HG03064 (cell line): ENCODE measurements around the gene AGBL1.

Experiments used
- ATAC-seq: cut with Tn5 transposase; IDR thresholded peaks from one replicate; pipeline ENCODE4 v1.9.1; 2021; ENCODE audit warnings: low read depth; ENCODE audit not compliant: unreplicated experiment

AGBL1 gene

DNA sequence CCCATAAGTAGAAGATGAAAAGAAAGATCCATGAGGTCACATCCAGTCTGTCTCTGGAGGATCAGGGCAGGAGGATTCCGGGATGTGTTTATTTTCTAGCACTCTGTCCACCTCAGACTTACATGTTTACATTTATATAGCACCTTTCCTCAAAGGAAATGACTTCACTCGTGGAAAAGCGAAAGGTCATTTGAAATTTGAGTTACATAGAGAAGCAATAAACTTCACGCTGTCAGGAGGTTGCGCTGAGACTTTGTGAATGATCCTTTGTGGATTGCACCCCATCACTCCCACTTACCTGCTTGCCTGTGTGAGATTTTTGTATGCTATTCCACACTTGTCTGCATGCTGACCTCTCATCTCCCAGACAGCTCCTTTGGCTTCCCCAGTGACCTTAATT lies 540.5 kb downstream of the AGBL1 start:
- no peak for ATAC-seq

DNA sequence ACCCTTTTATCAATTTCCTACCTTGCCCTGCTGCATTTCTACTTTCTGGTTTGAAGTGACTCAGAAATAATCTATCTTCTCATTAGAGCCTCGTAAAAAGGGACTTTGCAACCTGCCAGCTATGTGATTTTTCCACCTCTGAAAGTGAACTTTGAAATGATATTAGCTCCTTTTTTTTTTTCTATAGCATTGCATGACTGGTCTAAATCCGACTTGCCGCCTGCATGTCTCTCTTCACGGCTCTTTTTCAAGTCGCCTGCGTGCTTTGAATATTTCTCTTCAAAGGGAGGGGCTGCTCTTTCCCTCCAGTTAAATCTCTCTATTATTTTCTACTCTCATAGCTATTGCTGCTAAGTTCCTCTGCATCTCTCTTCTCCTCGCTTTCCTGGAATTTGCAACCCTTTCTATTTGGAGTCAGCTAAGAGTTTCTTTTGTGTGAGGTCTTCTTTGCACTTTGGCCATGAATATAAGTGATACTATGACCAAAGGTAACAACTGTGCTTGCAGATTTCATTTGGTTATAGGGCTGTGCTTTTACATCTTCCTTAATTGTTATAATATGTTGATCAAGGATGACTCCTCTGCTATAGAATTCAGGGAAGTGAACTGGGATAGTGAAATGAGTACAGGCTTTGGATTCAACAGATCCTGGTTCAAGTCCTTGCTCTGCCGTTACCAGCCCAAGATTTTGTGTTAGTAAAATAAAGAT lies 541.1 kb downstream of the AGBL1 start:
- ATAC-seq: no peak

DNA sequence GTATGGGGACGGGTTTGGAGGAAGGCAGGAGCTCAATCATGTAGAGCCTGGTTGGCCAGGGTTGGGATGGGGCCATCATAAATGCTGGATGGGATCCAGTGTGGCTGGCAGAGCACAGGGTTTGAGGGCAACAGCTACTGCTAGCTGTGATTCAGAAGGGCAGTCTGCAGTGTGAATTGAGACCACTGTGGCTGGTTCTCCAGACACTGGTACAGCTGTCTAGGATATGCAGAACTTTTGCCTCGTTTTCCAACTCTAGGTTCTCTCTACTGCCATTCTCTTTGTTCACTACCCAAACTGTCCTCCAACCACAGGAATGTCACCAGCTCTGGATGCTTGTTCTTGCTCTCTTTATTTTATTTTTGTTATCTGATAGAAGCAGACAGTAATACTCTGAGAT lies 543.6 kb downstream of the AGBL1 start:
- ATAC-seq: no peak

DNA sequence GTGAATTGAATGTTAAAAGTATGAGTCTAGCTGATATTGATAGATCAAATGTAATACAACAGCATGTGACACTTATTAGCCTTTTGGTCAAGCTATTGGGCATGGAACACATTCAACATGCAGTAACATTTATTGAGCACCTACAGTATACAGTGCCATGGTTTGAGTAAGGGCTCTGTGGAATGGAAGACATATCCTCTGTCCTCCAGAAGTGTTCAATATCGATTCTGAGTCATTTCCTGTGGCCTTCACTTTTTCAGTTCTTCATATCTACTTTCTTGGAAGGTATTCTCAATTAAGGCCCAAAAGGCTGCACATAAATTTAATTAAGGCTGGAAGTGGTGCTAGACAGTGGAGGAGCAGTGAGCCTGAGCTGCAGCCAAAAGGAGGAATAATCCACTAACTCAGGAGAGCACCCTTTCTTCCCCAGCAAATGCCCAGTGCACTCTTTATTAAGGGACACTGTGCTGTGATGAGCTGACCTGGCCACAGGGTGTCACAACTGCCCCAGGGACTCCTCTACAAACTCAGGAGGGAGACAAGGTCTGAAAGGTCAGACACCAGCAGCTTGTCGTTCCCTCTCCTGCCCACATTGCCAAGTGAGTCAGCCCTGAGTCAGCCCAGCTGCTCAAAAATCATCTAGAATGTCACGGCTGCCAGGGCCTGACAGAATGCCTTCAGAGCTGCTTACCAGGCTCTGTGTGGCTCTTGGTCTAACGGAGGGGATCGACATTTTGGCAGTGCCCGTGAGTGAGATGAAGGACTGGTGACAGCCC lies 544.8 kb downstream of the AGBL1 start:
- no peak for ATAC-seq

DNA sequence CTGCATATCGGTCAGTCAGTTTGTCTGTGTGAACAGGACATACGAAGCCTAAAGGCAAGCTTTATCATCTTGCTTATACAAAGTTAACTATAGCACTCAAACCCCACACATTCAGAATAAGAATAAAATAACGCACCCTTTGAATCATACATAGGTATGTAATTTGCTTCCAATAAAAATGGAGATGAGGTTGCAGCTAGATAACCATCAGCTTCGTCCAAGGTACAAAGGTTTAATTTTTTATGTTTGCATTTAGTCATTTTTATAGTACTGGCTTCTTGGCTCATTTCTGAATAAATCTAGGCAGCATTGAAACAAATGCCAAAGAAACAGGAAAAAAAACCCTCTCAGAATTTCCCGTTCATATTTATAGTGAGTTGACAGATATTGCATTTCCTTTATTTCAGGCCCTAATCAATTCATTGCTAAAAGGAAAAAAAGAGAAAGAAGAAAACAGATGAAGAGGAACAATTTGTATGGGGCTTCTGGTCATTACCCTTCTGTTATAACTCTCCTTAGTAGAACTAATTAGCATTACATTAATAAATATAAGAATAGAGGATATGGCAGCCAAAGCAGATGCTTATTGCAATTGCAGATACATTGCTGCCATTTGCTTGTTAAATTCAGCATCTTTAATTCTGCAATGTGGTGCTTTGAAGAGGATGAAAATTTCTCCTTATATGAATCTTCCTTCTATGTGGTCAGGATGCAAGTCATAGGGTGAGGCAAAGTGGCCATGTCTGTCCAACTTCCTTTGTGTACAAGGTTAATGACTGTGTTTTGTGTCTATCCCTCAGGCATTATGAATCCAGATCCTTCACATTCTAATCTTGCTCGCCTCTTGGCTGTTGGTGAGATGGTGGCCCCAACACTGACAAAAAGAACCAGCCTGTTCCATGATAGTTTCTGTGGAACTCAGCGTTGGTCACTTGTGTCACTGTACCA lies 550.0 kb downstream of the AGBL1 start:
- no peak for ATAC-seq

DNA sequence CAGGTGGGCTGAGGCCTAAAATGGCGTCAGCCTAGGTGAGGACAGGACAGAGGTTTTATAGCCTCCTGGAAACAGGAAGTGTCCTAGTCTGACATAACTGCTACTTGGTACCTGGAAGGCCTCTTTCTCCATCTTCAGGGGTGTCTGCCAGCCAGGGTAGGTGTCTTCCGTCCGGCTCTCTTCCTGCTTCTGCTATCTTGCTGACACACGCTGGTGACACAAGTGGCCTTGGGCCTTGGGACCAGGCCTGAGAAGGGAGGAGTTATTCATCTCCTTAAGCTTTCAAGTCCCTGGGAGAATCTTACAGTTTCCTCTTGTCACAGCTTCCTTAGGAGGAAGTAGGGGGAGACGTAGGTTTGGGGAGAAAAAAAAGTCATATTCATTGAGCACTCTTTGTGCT lies 551.3 kb downstream of the AGBL1 start:
- ATAC-seq: no peak

DNA sequence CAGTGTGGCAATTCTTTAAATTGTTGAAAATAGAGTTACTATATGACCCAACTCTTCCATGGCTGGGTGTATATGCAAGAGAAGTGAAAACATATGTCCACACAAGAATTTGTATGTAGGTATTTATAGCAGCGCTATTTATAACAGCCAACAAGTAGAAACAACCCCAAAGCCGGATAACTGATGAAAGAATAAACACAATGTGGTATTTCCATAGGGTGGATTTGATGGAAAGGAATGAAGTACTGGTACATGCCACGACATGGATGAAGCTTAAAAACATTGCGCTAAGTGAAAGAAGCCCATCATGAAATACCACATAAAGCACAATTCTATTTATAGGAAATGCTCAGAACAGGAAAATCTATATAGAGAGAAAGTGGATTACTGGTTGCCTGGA lies 554.5 kb downstream of the AGBL1 start:
- no peak for ATAC-seq

DNA sequence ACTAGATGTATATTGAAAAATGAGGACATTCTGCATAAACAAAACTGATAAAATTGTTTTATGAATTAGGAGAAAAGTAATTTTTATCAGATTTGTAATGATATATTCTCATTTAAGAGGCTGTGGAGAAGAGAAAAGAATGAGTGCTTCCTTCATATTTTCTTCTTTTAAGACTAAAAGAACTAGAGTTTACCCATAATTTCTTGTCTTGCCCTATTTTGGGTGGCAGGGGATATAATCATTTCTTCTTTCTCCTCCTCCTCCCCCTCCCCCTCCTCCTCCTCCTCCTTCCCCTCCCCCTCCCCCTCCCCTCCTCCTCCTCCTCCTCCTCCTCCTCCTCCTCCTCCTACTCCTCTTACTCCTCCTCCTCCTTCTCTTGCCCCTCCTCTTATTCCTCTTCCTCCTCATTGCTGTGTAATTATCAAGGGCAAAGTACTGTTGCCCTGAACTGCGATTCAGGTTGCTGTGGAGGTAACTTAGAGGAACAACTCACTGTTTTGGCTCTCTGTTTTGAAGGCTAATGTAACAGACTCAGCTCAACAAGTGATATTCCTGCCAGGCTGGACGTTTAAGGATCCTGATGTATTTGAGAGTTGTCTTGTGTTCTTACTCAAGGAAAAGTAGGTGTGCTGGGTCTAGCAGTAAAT lies 555.4 kb downstream of the AGBL1 start:
- no peak for ATAC-seq

DNA sequence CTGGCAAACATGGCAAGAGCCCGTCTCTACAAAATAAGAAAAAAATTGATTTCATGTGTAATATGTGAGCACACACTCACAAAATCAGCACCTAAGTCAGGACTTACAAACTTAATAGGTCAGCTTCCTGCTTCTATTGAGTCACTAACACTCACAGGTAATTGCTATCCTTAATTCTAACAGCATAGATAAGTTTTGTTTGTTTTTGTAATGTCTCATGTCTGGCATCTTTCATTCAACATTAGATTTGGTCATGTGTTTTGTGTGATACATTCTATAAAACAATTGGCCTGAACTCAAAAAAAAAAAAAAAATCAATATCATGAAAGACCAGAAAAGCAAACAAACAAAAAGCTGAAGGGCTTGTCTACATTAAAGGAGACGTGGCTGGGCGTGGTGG lies 564.7 kb downstream of the AGBL1 start:
- ATAC-seq: no peak

DNA sequence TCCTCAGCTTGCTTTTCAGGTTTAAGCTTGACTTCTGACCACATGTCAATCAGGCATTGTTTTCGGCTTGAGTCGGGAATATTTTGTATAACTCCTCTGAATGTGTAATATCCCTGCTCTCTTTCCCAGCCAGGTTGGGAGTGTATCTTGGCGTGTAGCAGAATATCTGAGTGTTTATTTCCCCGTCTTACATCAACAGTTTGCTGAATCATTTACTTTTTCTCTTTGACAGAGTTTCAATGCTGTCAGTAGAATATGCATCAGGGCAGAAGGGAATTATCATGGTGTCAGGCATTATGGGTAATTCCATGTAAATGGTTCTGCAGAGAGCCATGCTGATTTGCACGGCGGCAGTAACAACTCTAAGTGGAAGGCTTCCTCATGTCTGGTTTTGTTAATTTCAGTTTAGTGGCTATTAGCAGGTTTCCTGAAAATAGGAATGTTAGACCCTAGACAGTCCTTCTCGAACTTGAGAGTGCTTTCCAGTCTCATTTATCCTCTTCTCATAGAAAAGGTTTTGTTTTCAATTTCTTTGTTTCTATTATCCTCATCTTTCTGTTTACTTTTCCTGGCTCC lies 566.3 kb downstream of the AGBL1 start:
- ATAC-seq: no peak

DNA sequence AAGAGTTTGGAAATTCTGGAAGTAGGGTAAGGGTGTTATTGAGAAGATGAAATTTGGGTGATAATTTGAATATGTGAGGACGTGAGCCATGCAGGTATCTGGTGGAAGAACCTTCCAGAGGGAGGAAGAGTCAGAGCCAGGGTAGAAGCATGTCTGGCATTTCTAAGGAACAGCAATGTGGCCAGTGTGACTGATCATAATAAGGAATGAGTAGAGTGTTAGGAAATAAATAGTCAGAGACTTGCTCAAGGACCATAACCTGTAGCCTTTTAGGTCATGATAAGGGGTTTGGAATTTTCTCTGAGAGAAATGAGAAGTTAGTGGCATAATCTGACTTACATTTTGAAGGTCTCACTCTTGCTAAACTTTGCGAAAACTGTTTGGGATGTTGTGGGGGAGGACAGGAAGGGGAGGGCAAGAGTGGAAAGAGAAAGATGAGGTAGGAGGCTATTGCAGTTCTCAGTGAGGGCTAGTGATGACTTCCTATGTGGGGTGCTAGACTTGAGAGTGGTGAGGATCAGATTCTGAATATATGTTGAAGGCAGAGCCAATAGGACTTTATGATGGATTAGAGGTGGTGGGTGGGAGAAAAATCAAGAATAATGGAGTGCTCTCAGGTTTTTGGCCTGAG lies 568.3 kb downstream of the AGBL1 start:
- no peak for ATAC-seq

DNA sequence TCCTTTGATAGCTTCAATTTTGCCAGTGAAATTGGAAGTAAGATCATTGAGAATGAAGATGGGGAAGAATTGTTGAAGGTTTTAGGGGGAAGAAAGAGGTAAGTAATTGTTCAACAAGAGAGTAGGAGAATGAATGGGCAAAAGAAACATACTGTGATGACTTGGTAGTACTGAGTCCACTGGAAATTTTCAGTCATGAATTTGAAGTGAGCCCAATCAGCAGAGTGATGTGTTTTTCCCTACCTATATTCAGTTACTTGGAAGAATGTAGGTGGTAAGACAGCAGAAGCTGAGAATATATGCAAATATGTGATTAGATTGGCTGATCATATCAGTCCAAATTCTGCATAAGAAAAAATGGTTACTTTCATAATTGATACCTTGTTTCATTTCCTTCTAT lies 569.6 kb downstream of the AGBL1 start:
- ATAC-seq: no peak

DNA sequence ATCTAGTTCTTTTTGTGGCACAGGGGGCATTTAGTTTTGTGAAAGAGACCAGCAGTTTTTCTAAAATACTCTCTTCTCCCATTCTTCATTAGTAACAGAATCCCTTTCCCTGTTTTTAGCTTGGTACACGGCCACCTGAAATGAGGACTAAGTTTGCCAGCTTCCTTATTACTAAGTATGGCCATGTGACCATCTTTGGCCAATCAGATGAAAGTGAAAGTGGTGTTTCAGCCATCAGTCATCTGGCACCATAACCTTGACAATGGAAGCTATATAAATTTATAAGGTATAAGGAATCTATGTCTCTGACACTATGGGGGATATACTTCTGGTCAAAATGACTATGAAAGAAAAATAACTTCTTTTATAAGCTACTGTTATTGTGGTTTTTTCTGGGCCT lies 570.4 kb downstream of the AGBL1 start:
- no peak for ATAC-seq

DNA sequence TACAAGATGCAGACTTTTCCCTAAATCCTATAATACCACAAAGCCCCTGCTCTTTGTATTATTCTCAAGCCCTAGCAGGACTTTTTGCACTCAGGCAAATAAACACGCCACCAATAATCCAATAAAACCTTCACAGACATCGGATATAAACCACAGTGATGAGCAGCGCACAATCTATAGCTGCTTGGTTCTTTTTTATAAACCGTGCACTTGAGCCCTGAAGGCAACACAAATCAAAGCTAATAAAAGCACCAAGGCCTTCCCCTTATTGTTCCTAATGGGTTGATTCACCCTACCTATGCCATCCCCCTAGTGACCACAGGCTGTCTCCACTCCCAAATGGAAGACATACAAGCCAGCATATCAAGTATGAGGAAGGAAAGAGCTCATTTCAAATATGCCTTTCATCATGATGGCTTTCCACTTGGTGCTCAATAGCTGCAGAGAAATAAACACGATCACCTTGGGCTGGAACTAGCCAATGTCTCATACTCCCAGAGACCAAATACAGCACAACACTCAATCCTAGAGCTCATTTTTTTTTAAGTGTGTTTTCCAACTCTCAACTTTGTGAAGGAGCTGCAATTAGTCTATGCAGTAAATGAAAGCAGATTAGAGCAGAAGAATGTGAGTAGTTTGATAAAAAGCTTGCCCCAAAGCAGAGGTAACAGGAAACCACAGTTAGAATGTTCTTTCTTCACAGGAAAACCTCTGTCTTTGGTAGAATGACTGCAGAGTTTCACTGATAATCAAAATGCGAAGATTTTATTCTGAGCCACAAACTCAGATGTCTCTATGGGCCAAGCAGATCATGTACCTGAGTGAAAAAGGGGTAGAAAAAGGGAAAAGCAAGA lies 573.9 kb downstream of the AGBL1 start:
- ATAC-seq: no peak

DNA sequence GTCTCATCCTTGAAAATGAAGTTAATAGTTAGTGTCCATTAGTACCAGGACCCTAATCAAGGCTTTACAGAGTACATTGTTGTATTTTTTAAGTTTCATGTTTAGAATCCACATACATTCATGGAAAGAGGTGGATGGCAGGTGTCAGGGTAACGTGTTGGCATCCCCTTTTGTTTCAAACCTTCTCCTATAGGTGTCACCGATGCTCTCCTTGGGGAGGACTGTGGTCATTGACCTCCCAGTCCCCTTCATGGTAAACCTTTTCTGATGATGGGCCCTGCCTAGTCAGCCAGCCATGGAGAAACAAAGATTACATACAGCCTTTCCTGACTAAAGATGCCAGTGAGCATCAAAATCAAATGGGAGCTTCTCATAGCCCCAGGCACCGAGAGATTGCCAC lies 574.8 kb downstream of the AGBL1 start:
- ATAC-seq: no peak

DNA sequence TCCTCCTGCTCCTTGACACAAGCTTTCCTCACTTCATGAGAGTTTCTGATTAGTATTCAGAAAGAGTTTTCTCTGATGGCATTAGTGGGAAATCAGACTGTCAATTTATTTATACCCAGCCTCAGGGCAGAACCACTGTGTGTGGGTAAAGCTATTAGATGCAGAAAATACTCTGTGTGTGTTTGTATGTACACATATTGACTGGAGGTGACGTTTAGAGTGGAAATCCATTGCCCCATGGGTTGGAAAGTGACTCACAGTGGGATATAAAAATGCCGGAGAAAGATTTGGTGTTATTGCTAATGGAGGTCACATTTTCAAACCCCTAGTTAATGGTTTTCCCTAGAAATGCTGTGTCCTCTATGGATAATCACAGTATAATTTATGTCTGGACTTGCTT lies 577.6 kb downstream of the AGBL1 start:
- ATAC-seq: no peak

DNA sequence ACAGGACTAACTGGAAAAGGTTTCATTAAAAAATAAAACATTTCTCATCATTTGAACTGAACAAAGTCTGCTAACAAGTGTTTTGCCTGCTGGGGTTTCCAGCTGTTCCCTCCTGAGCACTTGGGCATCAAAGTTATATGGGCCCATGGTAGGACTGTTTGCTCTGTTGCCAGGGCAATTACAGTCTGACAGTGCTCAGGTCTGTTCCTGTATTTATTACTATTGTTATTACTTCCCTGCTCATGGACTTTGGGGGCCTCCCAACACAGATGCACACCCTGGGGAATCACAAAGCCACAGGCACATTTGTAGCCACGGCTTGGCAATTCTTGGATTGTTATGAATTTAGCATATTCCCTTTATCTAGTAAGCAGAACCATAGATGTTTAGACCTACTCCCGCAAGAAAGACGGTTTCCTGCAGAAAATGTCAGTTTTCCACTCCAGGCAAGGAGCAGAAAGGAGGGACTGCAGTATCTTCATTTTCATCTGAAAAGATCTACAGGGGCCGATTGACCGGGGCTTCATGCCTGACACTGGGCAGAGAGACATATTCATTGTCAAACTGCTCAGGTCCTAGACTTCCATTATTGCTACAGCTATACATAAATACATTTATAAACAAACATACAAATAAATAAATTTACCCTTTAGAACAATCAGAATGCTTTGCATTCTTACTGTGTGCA lies 580.2 kb downstream of the AGBL1 start:
- no peak for ATAC-seq

DNA sequence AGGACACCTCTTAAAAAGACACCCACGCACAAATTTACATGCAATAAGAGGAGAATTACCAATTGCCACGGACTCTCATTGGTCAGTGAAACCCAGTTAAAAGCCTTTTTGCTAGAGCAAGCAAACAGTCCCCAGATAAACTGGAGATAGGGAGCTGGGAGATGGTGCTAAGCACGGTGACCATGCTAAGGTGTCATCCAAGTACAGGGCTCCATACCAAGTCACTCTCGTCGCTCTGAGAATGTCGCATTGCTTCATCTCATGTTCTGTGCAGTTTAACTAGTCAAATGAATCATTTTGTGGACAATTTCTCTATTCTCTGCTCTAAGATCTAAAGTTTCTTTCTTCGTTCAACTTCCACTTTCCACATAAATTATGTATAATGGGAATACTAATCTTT lies 581.9 kb downstream of the AGBL1 start:
- no peak for ATAC-seq
